NCI-H82 (cell line): ENCODE data around the gene SAPCD1.
"Not testable (repeated sequence)": the region's sequence is repeated elsewhere in the genome, so short reads cannot be mapped to it uniquely, and the experiment has no call there.

Experiments used
- DNase-seq: peaks from one replicate; lab custom pipeline; 2025; lab: John Stamatoyannopoulos, UW

Gene SAPCD1

DNA sequence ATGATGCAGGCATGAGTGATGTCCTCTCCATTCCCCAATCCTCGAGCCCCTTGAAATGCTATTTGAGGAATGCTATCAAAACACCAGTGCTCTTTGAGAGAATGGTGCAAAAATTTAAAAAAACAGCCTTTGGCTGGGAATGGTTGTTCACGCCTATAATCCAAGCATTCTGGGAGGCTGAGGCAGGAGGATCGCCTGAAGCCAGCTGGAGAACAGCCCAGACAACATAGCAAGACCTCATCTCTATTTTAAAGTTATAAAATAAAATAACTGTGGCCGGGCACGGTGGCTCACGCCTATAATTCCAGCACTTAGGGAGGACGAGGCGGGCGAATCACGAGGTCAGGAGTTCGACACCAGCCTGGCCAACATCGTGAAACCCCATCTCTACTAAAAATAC, 37.3 kb downstream of the SAPCD1 start:
- DNase-seq: no peak

DNA sequence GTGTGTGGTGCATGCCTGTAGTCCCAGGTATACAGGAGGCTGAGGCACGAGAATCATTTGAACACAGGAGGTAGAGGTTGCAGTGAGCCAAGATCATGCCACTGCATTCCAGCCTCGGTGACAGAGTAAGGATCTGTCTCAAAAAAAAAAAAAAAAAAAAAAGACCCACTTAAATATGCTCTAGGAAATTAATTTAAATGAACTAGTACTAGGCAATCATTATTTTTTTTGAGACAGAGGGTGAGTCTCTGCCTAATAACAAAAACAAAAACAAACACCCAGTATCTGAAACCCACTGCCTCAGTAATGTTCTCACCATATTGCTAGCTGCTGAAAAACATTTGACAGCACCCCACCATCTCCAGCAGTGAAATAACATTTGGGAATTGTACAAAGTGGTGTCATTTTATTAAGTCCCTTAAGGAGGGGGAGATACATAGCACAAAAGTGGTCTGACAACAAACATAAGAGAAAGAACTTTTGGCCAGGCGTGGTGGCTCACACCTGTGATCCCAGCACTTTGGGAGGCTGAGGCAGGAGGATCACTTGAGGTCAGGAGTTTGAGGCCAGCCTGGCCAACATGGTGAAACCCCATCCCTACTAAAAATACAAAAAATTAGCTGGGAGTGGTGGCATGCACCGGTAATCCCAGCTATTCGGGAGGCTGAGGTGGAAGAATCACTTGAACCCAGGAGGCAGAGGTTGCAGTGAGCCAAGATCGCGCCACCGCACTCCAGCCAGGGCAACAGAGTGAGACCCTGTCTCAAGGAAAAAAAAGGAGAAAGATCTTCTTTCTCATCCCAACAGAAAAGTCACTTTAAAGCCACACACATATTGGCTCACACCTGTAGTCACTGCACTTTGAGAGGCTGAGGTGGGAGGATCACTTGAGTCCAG, 38.8 kb downstream of the SAPCD1 start:
- DNase-seq: not testable (repeated sequence)

DNA sequence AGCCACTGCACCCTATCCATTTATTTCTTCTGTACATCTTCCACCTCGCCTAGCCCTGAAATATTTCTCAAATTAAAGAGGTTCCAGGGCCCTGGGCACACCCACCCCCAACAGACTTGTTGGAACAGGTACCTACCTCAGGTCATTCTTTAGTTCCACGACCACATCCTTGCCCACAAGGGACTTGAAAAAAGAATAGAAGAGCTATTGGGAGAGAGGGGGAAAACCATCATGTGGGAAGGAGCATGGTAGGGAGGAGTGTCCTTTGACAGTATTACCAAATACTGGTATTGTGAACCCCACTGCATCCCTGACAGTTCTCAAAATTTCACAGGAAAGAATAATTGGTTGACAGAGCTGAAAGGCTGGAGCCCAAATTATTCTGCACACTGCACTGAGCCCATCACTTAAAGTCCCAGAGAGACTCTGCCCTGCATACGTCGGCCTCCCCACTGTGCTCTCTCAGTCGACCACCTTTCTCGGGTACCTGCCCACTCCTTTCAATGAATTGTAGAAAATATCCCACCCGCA, 43.5 kb downstream of the SAPCD1 start:
- no peak for DNase-seq

DNA sequence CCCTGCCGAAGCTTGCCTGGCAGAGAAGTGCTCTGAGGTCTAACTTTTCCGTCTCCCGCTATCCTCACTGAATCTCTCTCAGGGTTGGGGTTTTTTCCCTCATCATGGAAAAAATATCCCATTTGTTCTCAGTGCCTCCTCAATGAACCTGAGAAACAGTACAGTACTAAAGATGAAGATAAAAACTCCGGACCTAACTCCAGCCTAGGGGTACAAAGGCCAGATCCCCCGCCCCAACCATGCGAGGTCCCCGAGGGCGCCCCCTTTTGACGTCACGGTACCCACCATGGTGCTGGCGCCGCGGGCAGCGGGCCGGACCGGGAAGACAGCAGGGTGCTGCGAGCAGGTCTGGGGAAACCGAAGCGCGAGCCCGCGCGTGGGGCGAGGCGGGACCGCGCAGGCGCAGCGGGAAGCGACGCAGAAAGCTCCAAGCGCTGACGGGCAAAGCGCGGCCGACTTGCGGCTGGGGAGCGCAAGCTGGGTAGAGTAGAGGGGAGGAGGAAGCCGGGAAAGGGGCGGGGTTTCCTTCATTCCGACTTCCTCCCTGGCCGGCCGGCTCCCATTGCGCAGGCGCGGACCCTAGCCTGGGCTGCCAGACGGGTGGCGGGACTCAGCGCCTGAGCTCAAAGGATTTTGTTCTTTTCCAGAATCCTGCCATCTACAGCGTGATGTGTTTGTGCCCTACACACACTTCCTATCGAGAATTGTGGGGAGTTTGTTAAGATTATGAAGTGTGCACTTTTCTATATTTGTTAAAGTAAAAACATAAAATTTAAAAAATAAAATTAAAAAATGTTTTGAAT, 44.2 kb downstream of the SAPCD1 start, which contains the start of gene LSM2:
TSS of gene LSM2 (minus strand) at position 497 of the 803 bp plus-strand sequence. CDS start at position 288, 209 bp downstream.
- peak; percentile 100 for DNase-seq

DNA sequence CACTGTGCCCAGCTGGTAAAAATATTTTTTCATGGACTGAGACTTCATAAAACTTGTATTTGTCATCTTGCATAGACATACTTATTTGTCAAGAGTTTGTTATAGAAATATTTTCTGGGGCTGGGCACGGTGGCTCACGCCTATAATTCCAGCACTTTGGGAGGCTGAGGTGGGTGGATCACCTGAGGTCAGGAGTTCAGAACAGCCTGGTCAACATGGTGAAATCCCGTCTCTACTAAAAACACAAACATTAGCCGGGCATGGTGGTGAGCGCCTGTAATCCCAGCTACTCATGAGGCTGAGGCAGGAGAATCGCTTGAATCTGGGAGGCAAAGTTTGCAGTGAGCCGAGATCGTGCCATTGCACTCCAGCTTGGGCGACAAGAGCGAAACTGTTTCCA, 46.1 kb downstream of the SAPCD1 start:
- DNase-seq: peak; percentile 80

DNA sequence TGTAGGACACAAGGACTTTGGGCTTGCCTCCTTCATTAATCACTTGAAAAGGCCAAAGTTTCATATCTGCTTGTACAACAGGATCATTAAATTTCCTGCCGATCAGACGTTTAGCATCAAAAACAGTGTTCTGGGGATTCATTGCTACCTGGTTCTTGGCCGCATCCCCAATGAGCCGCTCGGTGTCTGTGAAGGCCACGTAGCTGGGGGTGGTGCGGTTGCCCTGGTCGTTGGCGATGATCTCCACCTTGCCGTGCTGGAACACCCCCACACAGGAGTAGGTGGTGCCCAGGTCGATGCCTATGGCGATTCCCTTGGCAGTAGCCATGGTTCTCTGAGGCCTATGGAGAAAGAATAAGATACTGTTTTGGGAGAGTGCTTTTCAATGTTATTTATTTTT, 49.2 kb downstream of the SAPCD1 start:
- no peak for DNase-seq

DNA sequence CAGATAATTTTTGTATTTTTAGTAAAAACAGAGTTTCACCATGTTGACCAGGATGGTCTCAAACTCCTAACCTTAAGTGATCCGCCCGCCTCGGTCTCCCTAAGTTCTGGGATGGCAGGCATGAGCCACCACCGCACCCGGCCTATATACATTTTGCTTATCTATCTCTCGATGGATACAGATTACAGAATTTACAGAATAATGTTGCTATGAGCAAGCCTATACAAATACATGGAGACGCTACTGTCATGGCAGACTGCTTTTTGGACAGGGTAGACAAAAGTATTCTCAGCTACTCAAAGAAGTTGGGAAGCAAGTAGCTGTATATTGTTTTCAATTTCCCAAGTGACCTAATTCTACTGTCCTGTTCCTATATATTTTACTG, 51.0 kb downstream of the SAPCD1 start:
- DNase-seq: no peak
